Epidermal melanocyte (primary cell): Measurements from ENCODE around the gene POLDIP2.

ENCODE experiments used
- DNase-seq: peaks from one replicate; pipeline ENCODE4 v3.0.0; 2011; ENCODE audit warnings: low spot score; ENCODE audit not compliant: insufficient read length

Gene POLDIP2

GRCh38 chr17:28357061-28357900 is at the start of gene POLDIP2:
TSS of gene POLDIP2 (minus strand) at chr17:28357527. CDS start at chr17:28357448, 79 bp downstream.
- DNase-seq = peak; percentile 87

- no peak for DNase-seq
Measured at GRCh38 chr17:28406473-28406814, 49.1 kb upstream of the POLDIP2 start.

GRCh38 chr17:28405632-28406472 is 48.5 kb upstream of the POLDIP2 start, which contains the start of gene SLC46A1:
TSS of gene SLC46A1 (minus strand) at chr17:28406212. CDS start at chr17:28406114, 98 bp downstream.
- no peak for DNase-seq

- DNase-seq = no peak
Measured at GRCh38 chr17:28404812-28405570, 47.7 kb upstream of the POLDIP2 start.

GRCh38 chr17:28404461-28404811 is 47.1 kb upstream of the POLDIP2 start:
- no peak for DNase-seq

GRCh38 chr17:28404007-28404406 is 46.7 kb upstream of the POLDIP2 start:
- DNase-seq = no peak

GRCh38 chr17:28402844-28403243 is 45.5 kb upstream of the POLDIP2 start:
- no peak for DNase-seq

GRCh38 chr17:28402224-28402630 is 44.9 kb upstream of the POLDIP2 start:
- DNase-seq = no peak

- no peak for DNase-seq
Measured at GRCh38 chr17:28399808-28400207, 42.5 kb upstream of the POLDIP2 start.

- no peak for DNase-seq
Measured at GRCh38 chr17:28398280-28398981, 41.1 kb upstream of the POLDIP2 start.

- no peak for DNase-seq
Measured at GRCh38 chr17:28397687-28398279, 40.5 kb upstream of the POLDIP2 start.

- DNase-seq = no peak
Measured at GRCh38 chr17:28397275-28397674, 39.9 kb upstream of the POLDIP2 start.

- DNase-seq = no peak
Measured at GRCh38 chr17:28396635-28397239, 39.4 kb upstream of the POLDIP2 start.

GRCh38 chr17:28395968-28396367 is 38.6 kb upstream of the POLDIP2 start:
- no peak for DNase-seq

- DNase-seq = no peak
Measured at GRCh38 chr17:28395426-28395825, 38.1 kb upstream of the POLDIP2 start.

GRCh38 chr17:28394337-28395116 is 37.2 kb upstream of the POLDIP2 start:
- no peak for DNase-seq

GRCh38 chr17:28392491-28392890 is 35.2 kb upstream of the POLDIP2 start:
- no peak for DNase-seq

GRCh38 chr17:28391401-28391800 is 34.1 kb upstream of the POLDIP2 start:
- no peak for DNase-seq

GRCh38 chr17:28390984-28391383 is 33.7 kb upstream of the POLDIP2 start:
- DNase-seq = no peak
